Activated CD8-positive, alpha-beta T cell treated with anti-CD3 and anti-CD28 coated beads for 36 hours (primary cell): Measurements from ENCODE around the gene JMJD8. TPM values are rescaled to one million over a fixed set of nuclear protein-coding genes. Genes with fewer than 3 reads are reported as not detected.

Experiments
- ATAC-seq: fragments of 200-7000 bp; cut with Tn5 transposase; one replicate; pipeline ENCODE4 v1.10.0; 2021; ENCODE audit warnings: mild to moderate bottlenecking, moderate library complexity
- CTCF ChIA-PET: fragments of 350-600 bp; sonication (Branson Sonifier 250); formaldehyde crosslinking; loops from one replicate; lab custom pipeline; 2021; ENCODE audit warnings: antibody characterized with exemption; lab: Charles Lee
- POLR2A ChIA-PET: fragments of 350-600 bp; sonication (Branson Sonifier 250); formaldehyde crosslinking; loops from one replicate; lab custom pipeline; 2021; ENCODE audit warnings: antibody characterized with exemption; lab: Charles Lee
- DNase-seq: peaks from one replicate; pipeline ENCODE4 v3.0.0-alpha.2; 2020
- H3K27ac Mint-ChIP-seq: one replicate; pipeline ENCODE4 v1.8.0; 2021; ENCODE audit warnings: mild to moderate bottlenecking, mixed read lengths
- H3K27me3 Mint-ChIP-seq: one replicate; pipeline ENCODE4 v1.8.0; 2021; ENCODE audit warnings: mixed read lengths
- H3K36me3 Mint-ChIP-seq: one replicate; pipeline ENCODE4 v1.8.0; 2021; ENCODE audit warnings: low read depth, mixed read lengths
- H3K4me1 Mint-ChIP-seq: one replicate; pipeline ENCODE4 v1.8.0; 2021; ENCODE audit warnings: low read depth, mixed read lengths
- H3K4me3 Mint-ChIP-seq: one replicate; pipeline ENCODE4 v1.8.0; 2021; ENCODE audit warnings: mild to moderate bottlenecking, moderate library complexity, mixed read lengths
- H3K9me3 Mint-ChIP-seq: one replicate; pipeline ENCODE4 v1.8.0; 2021; ENCODE audit warnings: mixed read lengths
- intact Hi-C: fragments of 100-400 bp; cut with micrococcal nuclease; formaldehyde crosslinking; loops from one replicate; pipeline ENCODE4 v1.10.0; 2022
- total RNA-seq, 2 experiments: library from RNA; stranded (reverse); gene quantifications; one replicate each; pipeline ENCODE4 v1.2.3, GENCODE V29; 2021
- TF ChIP-seq, protein P1 (sequence below): fragments of 200-600 bp; IDR thresholded peaks from one replicate; pipeline ENCODE4 v1.8.0; 2022; ENCODE audit warnings: antibody characterized with exemption, mild to moderate bottlenecking

Gene JMJD8
- total RNA-seq, 2 experiments from 2014 or later = 26.2 to 28.7 TPM

- Mint-ChIP-seq H3K27ac (no peak overlapping the region), H3K9me3 (no peaks in the 10 kb centered on the region), H3K36me3 (peaks cover 10% of the 10 kb centered on the region), H3K4me3 (no peak overlapping the region), H3K4me1 (peaks cover 7% of the 10 kb centered on the region), H3K27me3 (peaks cover 7% of the 10 kb centered on the region)
- ATAC-seq (no peak), DNase-seq (no peak)
- TF ChIP-seq, protein P1, sequence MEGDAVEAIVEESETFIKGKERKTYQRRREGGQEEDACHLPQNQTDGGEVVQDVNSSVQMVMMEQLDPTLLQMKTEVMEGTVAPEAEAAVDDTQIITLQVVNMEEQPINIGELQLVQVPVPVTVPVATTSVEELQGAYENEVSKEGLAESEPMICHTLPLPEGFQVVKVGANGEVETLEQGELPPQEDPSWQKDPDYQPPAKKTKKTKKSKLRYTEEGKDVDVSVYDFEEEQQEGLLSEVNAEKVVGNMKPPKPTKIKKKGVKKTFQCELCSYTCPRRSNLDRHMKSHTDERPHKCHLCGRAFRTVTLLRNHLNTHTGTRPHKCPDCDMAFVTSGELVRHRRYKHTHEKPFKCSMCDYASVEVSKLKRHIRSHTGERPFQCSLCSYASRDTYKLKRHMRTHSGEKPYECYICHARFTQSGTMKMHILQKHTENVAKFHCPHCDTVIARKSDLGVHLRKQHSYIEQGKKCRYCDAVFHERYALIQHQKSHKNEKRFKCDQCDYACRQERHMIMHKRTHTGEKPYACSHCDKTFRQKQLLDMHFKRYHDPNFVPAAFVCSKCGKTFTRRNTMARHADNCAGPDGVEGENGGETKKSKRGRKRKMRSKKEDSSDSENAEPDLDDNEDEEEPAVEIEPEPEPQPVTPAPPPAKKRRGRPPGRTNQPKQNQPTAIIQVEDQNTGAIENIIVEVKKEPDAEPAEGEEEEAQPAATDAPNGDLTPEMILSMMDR = no peak
- intact Hi-C loops = no loop called here
- ChIA-PET CTCF (no interaction called here), POLR2A (interaction anchor here (0.8 kb wide), 1 partner anchor 8 kb away, joined by 5 read pairs; no protein-coding TSS in a partner anchor)
These were observed 11.3 kb downstream of the JMJD8 start for GRCh38 chr16:672851-673250.

DNA sequence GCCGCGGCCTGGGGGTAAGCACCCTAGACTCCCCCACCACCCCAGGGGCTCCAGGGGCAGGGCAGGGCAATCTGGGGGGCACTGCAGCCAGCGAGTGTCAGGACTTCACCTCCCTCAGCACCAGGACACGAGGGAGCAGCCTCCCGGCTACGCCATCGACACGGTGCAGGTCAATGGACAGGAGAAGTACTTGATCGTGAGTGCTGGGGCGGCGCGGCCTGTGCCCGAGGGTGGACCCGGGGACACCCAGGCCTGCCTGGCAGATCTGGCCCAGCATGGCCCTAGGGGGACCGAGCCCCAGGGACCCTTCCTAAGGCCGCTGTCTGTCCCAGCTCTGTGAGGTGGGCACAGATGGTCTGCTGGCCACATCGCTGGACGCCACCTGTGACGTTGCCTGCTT is 11.8 kb downstream of the JMJD8 start:
- TF ChIP-seq, protein P1 = no peak
- ChIA-PET POLR2A (interaction anchor here (1.2 kb wide), 1 partner anchor 21 kb away, joined by 4 read pairs; no protein-coding TSS in a partner anchor), CTCF (no interaction called here)
- ATAC-seq (no peak), DNase-seq (no peak)
- Mint-ChIP-seq H3K27ac (no peak overlapping the region), H3K4me1 (peaks cover 11% of the 10 kb centered on the region), H3K27me3 (peaks cover 7% of the 10 kb centered on the region), H3K36me3 (peaks cover 10% of the 10 kb centered on the region), H3K9me3 (no peaks in the 10 kb centered on the region), H3K4me3 (no peak overlapping the region)
- intact Hi-C loops = no loop called here

DNA sequence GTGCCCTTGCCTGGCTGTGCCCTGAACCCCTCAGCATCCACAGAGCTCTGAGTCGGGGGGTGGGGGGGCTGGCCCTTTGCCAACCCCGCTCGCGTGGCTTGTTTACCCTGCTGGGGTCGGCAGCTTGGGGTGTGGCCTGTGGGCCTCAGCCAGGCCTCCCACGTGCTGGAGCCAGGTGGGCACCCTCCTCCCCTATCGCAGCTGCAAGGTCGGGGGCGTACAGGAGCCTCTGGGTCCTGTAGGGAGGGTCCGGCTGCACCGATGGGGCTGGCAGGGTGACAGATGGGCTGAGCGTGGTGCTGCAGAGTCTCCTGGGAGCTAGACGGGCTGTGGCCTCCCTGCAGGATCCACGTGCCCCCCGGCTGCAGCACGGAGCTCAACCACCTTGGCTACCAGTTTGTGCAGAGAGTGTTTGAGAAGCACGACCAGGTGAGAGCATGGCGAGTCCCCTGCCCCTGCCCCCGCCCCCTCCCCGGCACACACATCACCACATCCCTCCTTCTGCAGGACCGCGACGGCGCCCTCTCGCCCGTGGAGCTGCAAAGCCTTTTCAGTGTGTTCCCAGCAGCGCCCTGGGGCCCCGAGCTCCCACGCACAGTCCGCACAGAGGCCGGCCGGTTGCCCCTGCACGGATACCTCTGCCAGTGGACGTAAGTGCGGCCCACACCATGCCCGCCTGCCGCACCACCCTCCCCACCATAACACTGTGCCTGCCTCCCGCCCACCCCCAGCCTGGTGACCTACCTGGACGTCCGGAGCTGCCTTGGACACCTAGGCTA is 12.6 kb downstream of the JMJD8 start:
- no peak for ATAC-seq
- ChIA-PET POLR2A (interaction anchor here (1.2 to 1.7 kb wide), 3 partner anchors 9 to 35 kb away, joined by 4 to 6 read pairs (median 5); partner anchors contain the start of genes METTL26 and STUB1), CTCF (no interaction called here)
- TF ChIP-seq, protein P1 = no peak
- Mint-ChIP-seq H3K27ac (no peak overlapping the region), H3K27me3 (peaks cover 4% of the 10 kb centered on the region), H3K9me3 (no peaks in the 10 kb centered on the region), H3K4me1 (peaks cover 12% of the 10 kb centered on the region), H3K36me3 (peaks cover 10% of the 10 kb centered on the region), H3K4me3 (no peak overlapping the region)
- DNase-seq = no peak
- intact Hi-C loops = no loop called here

GRCh38 chr16:670485-671352 is 13.4 kb downstream of the JMJD8 start:
- Mint-ChIP-seq H3K4me1 (peaks cover 12% of the 10 kb centered on the region), H3K36me3 (peaks cover 10% of the 10 kb centered on the region), H3K4me3 (no peak overlapping the region), H3K9me3 (no peaks in the 10 kb centered on the region), H3K27ac (no peak overlapping the region), H3K27me3 (peaks cover 4% of the 10 kb centered on the region)
- TF ChIP-seq, protein P1 = no peak
- intact Hi-C loops = no loop called here
- ChIA-PET POLR2A (interaction anchor here (0.5 to 1.7 kb wide), 5 partner anchors 8 to 1785 kb away, joined by 3 to 9 read pairs (median 5); partner anchors contain the start of genes METTL26 and STUB1), CTCF (no interaction called here)
- ATAC-seq (no peak), DNase-seq (no peak)
